GM21360 (cell line): ENCODE measurements around the gene WWP2.
"Not testable (repeated sequence)": the region's sequence is repeated elsewhere in the genome, so short reads cannot be mapped to it uniquely, and the experiment has no call there.

Experiments
- ATAC-seq: cut with Tn5 transposase; IDR thresholded peaks from one replicate; pipeline ENCODE4 v1.9.1; 2021; ENCODE audit warnings: mild to moderate bottlenecking, moderate library complexity; ENCODE audit not compliant: unreplicated experiment

Gene WWP2

GRCh38 chr16:69793526-69793925 lies 31.4 kb downstream of the WWP2 start:
- ATAC-seq: no peak

DNA sequence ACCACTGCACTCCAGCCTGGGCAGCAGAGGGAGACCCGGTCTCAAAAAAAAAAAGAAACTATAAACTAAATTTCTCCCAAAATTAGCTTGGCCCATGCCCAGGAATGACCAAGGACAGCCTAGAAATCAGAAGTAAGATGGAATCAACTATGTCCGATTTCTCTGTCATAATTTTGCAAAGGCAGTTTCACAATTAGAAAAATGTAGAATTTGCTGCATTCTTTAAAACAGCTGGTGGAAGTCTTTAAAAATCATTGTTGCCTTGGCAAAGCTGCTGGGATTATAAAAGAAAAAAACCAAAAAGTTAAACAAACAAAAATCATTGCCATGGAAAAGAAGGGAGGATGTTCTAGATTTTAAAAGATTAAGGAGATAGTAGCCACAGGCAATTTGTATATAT lies 32.4 kb downstream of the WWP2 start:
- no peak for ATAC-seq

- no peak for ATAC-seq
Measured at GRCh38 chr16:69796285-69797118, 34.4 kb downstream of the WWP2 start.

- no peak for ATAC-seq
Measured at GRCh38 chr16:69798466-69798865, 36.3 kb downstream of the WWP2 start.

DNA sequence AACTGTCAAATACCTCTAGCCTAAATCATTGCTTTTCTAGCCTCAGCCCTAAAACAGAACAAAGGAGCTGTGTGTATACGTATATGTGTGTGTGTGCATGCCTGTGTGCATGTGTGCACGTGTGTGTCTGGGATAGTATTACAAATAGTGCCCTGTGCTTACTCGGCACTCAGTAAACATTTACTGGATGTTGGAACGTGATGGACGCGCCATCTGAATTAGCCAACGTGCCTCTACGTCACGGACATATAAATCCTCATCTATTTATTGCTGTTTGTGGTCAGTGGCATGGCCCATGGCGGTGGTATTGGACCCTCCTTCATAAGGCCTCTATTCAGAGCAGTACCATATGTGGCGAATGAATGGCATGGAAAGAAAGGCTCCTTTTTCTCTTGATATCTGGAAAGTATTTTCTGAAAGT lies 37.5 kb downstream of the WWP2 start:
- ATAC-seq: no peak

GRCh38 chr16:69804297-69804696 lies 42.2 kb downstream of the WWP2 start:
- ATAC-seq: no peak

- ATAC-seq: not testable (repeated sequence)
Measured at GRCh38 chr16:69806776-69807175, 44.6 kb downstream of the WWP2 start.

GRCh38 chr16:69812688-69813014 lies 50.5 kb downstream of the WWP2 start:
- ATAC-seq: no peak

- ATAC-seq: no peak
Measured at GRCh38 chr16:69814078-69814477, 51.9 kb downstream of the WWP2 start.

DNA sequence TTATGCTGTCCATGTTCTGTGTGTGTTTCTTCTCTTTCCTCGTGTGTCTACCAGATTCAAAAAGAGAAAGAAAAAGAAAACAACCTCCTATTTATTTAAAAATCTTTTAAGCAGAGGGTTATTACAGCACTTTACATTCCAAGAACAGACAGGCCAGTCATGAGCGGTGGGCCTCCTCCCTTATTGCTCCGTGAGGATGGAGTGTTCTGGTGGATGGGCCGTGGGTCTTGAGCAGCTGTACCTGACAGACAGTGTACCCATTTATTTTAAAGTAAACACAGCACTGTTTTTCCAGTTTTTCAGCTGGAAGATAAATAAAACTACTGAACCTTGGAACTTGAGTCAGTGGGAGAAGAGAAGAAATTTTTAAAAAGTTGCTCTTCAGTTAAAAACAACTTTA lies 52.4 kb downstream of the WWP2 start:
- ATAC-seq: no peak

GRCh38 chr16:69815216-69815883 lies 53.2 kb downstream of the WWP2 start:
- not testable (repeated sequence) for ATAC-seq

DNA sequence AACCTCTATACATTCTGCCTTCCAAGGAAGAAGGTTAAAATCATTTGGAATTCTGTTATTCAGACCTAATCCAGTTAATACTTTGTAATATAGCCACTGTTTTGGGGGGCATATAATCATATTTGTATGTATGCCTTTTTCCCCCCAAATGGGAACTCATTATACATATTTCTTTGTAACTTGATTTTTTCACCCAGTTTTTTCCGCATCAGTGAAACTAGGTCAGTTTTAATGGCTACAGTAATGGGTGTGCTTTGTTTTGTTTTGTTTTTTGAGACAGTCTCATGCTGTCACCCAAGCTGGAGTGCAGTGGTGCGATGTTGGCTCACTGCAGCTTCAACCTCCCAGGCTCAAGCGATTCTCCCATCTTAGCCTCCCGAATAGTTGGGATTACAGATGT lies 54.9 kb downstream of the WWP2 start:
- no peak for ATAC-seq

DNA sequence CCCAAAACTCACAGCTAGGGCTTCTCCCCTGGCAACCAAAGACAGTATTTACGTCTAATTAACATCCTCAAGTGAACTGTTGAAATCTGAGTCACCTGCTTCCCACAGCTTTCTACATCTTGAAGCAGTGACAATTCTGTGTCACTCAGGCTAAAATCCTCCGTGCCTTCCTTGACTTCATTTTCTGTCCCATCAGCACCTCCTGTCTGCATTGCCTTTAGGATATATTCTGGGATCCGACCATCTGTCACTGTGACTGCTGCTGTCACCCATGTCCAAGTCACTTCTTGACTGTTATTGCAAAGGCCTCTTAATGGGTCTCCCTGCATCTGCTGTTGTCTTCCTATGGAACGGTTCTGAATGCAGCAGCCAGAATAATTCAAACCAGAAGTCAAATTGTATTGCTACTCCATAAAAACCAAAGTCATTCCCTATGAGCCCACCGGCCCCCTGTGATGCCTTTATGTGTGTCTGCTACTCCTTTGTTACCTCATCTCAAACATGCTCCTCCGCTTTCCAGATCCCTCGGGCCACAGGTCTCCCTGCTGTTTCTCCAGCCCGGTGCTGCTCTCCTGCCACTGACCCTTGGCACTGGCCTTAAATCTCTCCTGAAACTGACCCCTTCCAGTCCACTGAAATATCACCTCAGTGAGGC lies 56.9 kb downstream of the WWP2 start:
- ATAC-seq: no peak

GRCh38 chr16:69820926-69821541 lies 58.9 kb downstream of the WWP2 start:
- no peak for ATAC-seq

GRCh38 chr16:69821844-69822173 lies 59.7 kb downstream of the WWP2 start:
- ATAC-seq: no peak

DNA sequence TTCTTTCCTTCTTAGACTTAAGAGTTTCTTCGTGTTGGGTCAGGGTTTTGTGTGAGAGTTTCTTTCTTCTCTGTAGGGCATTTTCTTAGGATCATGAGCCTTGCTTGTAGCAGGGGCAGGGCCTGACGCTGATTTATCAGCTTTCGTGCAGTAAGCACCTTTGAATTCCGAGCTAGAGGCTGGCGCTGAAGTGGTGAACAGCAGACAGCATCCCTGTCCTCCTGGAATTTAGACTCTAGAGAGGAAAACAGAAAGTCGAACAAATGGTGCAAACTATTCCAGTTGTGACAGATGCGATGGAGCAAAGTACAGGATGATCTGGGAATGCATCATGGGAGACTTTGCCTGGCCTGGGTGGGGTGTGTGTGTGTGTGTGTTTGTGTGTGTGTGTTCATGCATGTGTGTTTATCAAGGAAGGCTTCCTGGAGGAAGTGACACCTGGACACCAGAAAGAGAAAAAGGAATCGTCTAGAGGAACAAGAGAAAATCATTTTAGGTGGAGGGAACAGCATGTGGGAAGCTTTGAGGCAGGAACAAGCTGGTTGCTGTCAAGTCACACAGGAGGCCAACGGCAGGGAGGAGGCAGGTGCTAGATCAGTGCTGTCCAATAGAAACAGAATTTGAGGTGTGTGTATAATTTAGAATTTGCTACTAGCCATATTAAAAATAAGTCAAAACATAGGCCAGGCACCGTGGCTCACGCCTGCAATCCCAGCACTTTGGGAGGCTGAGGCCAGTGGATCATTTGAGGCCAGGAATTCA lies 60.2 kb downstream of the WWP2 start:
- no peak for ATAC-seq

- peak; percentile 78 for ATAC-seq
Measured at GRCh38 chr16:69823831-69824563, 61.9 kb downstream of the WWP2 start.

DNA sequence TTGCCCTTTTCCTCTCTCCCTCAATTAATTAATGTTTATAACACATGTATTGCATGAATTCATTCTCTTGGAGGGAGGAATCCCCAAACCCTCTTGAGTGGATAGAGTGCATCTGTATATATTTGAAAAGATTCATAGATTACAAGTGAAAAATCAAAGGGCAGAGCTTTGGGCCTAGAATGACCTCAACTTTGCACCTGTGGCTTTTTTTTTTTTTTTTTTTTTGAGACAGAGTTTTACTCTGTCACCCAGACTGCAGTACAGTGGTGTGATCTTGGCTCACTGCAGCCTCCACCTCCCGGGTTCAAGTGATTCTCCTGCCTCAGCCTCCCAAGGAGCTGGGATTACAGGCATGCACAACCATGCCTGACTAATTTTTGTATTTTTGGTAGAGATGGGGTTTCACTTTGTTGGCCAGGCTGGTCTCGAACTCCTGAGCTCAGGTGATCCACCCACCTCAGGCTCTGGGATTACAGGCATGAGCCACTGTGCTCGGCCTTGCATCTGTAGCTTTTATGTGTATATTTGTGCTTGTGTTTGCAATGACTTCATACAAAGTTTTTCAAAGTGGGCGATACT lies 62.5 kb downstream of the WWP2 start:
- not testable (repeated sequence) for ATAC-seq

- ATAC-seq: no peak
Measured at GRCh38 chr16:69827524-69827923, 65.4 kb downstream of the WWP2 start.

DNA sequence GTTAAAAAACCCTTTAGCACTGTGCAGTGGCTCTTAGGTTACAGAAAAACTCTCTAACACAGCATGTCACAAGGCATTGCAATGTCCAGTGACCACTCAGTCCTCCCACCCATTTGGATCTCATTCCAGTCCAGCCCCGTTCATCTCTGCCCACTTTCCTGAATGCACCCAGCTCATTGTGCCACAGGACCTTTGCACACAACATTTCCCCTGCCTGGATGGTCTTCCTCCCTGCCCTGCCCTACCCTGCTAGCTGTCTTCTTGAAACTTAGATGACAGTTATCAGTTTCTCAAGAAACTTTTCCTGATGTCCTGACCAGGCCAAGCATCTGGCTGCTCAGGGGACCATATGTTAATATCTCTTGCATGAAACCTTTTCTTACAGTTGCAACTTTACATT lies 67.2 kb downstream of the WWP2 start:
- no peak for ATAC-seq
